Activated T-cell treated with anti-CD3 and anti-CD28 coated beads, Interleukin-2, amount 50 U/mL, for 72 hours (primary cell): ENCODE data around the gene EFCC1. TPM values are rescaled to one million over a fixed set of nuclear protein-coding genes. Genes with fewer than 3 reads are reported as not detected.

Source experiments
- ATAC-seq, 2 donors: fragments of 150-1000 bp; cut with Tn5 transposase; replicated peaks in 1 of 2; 2 replicates each; pipeline ENCODE4 v1.10.0; 2021; ENCODE audit warnings: moderate library complexity in 2 of 2, mild to moderate bottlenecking in 1 of 2
- DNase-seq, 2 donors: peaks; one replicate each; pipeline ENCODE4 v3.0.0; 2021 to 2022; ENCODE audit warnings: mixed read lengths in 1 of 2
- H3K27ac Mint-ChIP-seq: one replicate; pipeline ENCODE4 v1.8.0; 2022; ENCODE audit warnings: mild to moderate bottlenecking, moderate library complexity, mixed read lengths
- H3K27me3 Mint-ChIP-seq: one replicate; pipeline ENCODE4 v1.8.0; 2022; ENCODE audit warnings: low read depth, mixed read lengths
- H3K36me3 Mint-ChIP-seq, 2 donors: one replicate each; pipeline ENCODE4 v1.8.0; 2022; ENCODE audit warnings: mixed read lengths in 2 of 2, mild to moderate bottlenecking in 1 of 2; ENCODE audit not compliant: insufficient read depth in 2 of 2
- H3K4me1 Mint-ChIP-seq: one replicate; pipeline ENCODE4 v1.8.0; 2022; ENCODE audit warnings: low read depth, mixed read lengths
- H3K4me3 Mint-ChIP-seq, 2 donors: one replicate each; pipeline ENCODE4 v1.8.0; 2022; ENCODE audit warnings: mild to moderate bottlenecking in 2 of 2, mixed read lengths in 2 of 2, moderate library complexity in 2 of 2
- H3K9me3 Mint-ChIP-seq, 2 donors: one replicate each; pipeline ENCODE4 v1.8.0; 2022; ENCODE audit warnings: mixed read lengths in 2 of 2
- total RNA-seq, 2 donors: library from RNA; stranded (reverse); gene quantifications; one replicate each; pipeline ENCODE4 v1.2.3, GENCODE V29; 2022

The EFCC1 gene
- under 1 TPM; 0.26 to 0.42 TPM for total RNA-seq

- Mint-ChIP-seq H3K9me3 (no peaks in the 10 kb centered on the region), H3K4me3 (peak within 1 kb of the TSS; percentile 70 to 77), H3K27ac (no peak within 1 kb of the TSS), H3K36me3 (no peaks in the 10 kb centered on the region), H3K4me1 (peaks cover 38% of the 10 kb centered on the region), H3K27me3 (peaks cover 41% of the 10 kb centered on the region)
- DNase-seq (peak in 1 of 2 donors; percentile 39), ATAC-seq (peak; percentile 48 to 51)
Measured at GRCh38 chr3:129001101-129001805, at the start of gene EFCC1. Gene EFCC1, plus strand, starts transcription at chr3:129001304. Its CDS starts 325 bp downstream, at chr3:129001629.

DNA sequence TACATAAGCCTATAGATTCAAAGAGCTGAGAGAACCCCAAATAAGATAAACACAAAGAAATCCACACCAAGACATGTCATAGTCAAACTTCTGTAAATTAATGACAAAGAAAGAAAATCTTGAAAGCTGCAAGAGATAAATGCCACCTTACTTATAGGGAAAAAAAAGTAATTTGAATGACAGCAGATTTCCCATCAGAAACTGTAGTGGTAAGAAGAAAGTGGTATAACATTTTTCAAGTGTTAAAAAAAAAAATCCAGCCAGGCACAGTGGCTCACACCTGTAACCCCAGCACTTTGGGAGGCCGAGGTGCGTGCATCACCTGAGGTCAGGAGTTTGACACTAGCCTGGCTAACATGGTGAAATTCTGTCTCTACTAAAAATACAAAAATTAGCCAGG is 44.7 kb upstream of the EFCC1 start:
- no peaks in the 10 kb centered on the region for H3K9me3 Mint-ChIP-seq
- no peak for ATAC-seq
- no peak for DNase-seq
- H3K36me3 Mint-ChIP-seq, result peaks cover 1 to 3% of the 10 kb centered on the region in 2 donors
- H3K27ac Mint-ChIP-seq, result no peak overlapping the region
- no peak overlapping the region for H3K4me3 Mint-ChIP-seq
- H3K4me1 Mint-ChIP-seq, result no peaks in the 10 kb centered on the region
- H3K27me3 Mint-ChIP-seq, result no peaks in the 10 kb centered on the region

GRCh38 chr3:128965280-128965679 is 35.8 kb upstream of the EFCC1 start:
- Mint-ChIP-seq H3K36me3 (no peaks in the 10 kb centered on the region), H3K9me3 (no peaks in the 10 kb centered on the region), H3K27ac (no peak overlapping the region), H3K4me3 (no peak overlapping the region), H3K4me1 (peaks cover 5% of the 10 kb centered on the region), H3K27me3 (peaks cover 6% of the 10 kb centered on the region)
- DNase-seq (no peak), ATAC-seq (no peak)

GRCh38 chr3:128965818-128966217 is 35.3 kb upstream of the EFCC1 start:
- no peak for DNase-seq
- ATAC-seq, result no peak
- H3K4me1 Mint-ChIP-seq, result peaks cover 10% of the 10 kb centered on the region
- H3K36me3 Mint-ChIP-seq, result no peaks in the 10 kb centered on the region
- H3K27ac Mint-ChIP-seq, result no peak overlapping the region
- H3K9me3 Mint-ChIP-seq, result no peaks in the 10 kb centered on the region
- H3K4me3 Mint-ChIP-seq, result no peak overlapping the region
- peaks cover 6% of the 10 kb centered on the region for H3K27me3 Mint-ChIP-seq

- Mint-ChIP-seq H3K4me1 (peaks cover 10% of the 10 kb centered on the region), H3K27ac (no peak overlapping the region), H3K36me3 (no peaks in the 10 kb centered on the region), H3K27me3 (peaks cover 6% of the 10 kb centered on the region), H3K9me3 (no peaks in the 10 kb centered on the region), H3K4me3 (no peak overlapping the region)
- ATAC-seq (no peak), DNase-seq (no peak)
Measured at GRCh38 chr3:128967748-128968355, 33.3 kb upstream of the EFCC1 start.

DNA sequence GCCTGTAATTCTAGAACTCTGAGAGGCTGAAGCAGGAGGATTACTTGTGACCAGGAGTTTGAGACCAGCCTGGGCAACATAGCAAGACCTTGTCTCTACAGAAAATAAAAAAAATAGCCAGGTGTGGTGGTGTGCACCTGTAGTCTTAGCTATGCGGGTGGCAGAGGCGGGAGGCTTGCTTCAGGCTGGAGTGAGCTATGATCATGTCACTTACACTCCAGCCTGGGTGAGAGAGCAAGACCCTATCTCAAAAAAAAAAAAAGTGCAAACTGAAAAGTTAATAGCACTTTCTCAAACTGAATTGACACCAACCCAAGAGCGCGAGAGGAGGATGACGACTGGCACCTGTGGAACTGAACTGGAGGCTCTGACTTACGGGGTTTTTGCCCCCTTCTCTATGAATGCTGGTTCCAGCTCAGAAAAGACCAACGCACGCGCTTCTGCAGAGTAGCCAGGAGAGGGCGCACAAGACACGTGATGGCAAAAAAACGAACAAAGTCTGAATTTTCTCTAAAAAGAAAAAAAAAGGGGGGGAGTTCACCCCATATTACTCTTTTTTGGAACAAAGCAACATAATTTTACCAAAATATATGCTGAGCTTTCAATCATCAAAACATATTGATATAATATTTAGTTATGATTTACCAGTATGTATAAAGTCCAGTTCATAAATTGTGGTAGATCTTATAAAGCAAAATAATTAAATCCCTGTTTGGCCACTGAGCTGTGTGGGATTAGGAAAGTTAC is 30.9 kb upstream of the EFCC1 start:
- Mint-ChIP-seq H3K36me3 (no peaks in the 10 kb centered on the region), H3K9me3 (no peaks in the 10 kb centered on the region), H3K4me3 (no peak overlapping the region), H3K4me1 (peaks cover 10% of the 10 kb centered on the region), H3K27me3 (peaks cover 6% of the 10 kb centered on the region), H3K27ac (no peak overlapping the region)
- ATAC-seq, result peak; percentile 56 to 65
- DNase-seq, result peak; percentile 60 to 63

- Mint-ChIP-seq H3K9me3 (no peaks in the 10 kb centered on the region), H3K4me1 (peaks cover 10% of the 10 kb centered on the region), H3K36me3 (no peaks in the 10 kb centered on the region), H3K4me3 (no peak overlapping the region), H3K27me3 (peaks cover 6% of the 10 kb centered on the region), H3K27ac (no peak overlapping the region)
- peak; percentile 43 to 66 for ATAC-seq
- DNase-seq, result peak; percentile 17 to 28
Measured at GRCh38 chr3:128970740-128971047, 30.4 kb upstream of the EFCC1 start.

- Mint-ChIP-seq H3K9me3 (no peaks in the 10 kb centered on the region), H3K27me3 (peaks cover 6% of the 10 kb centered on the region), H3K4me3 (no peak overlapping the region), H3K27ac (no peak overlapping the region), H3K4me1 (peaks cover 10% of the 10 kb centered on the region), H3K36me3 (no peaks in the 10 kb centered on the region)
- DNase-seq, result no peak
- ATAC-seq, result no peak
Measured at GRCh38 chr3:128971421-128972100, 29.5 kb upstream of the EFCC1 start.

- Mint-ChIP-seq H3K36me3 (no peaks in the 10 kb centered on the region), H3K4me1 (peaks cover 10% of the 10 kb centered on the region), H3K9me3 (no peaks in the 10 kb centered on the region), H3K4me3 (no peak overlapping the region), H3K27me3 (peaks cover 6% of the 10 kb centered on the region), H3K27ac (no peak overlapping the region)
- ATAC-seq (no peak), DNase-seq (no peak)
Measured at GRCh38 chr3:128973988-128974564, 27.0 kb upstream of the EFCC1 start.

DNA sequence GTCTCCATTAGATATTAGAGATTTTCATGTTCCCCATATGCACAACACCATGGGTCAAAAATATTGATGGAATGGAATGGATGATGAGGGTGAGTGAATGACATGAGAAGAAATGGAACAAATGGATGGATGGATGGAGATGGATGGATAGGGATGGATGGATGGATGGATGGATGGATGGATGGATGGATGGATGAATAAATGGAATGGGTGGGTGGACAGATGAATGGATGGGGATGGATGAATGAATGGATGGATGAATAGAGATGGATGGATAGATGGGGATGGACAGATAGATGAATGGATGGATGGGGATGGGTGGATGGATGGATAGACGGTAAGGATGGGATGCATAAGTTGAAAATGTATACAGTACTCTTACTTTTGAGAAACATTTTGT is 25.8 kb upstream of the EFCC1 start:
- DNase-seq (no peak), ATAC-seq (no peak)
- H3K27ac Mint-ChIP-seq, result no peak overlapping the region
- no peaks in the 10 kb centered on the region for H3K36me3 Mint-ChIP-seq
- peaks cover 6% of the 10 kb centered on the region for H3K4me1 Mint-ChIP-seq
- H3K27me3 Mint-ChIP-seq, result no peaks in the 10 kb centered on the region
- no peaks in the 10 kb centered on the region for H3K9me3 Mint-ChIP-seq
- H3K4me3 Mint-ChIP-seq, result no peak overlapping the region

GRCh38 chr3:128983293-128984069 is 17.6 kb upstream of the EFCC1 start:
- Mint-ChIP-seq H3K4me1 (no peaks in the 10 kb centered on the region), H3K27ac (no peak overlapping the region), H3K27me3 (no peaks in the 10 kb centered on the region), H3K36me3 (no peaks in the 10 kb centered on the region), H3K9me3 (no peaks in the 10 kb centered on the region), H3K4me3 (no peak overlapping the region)
- no peak for DNase-seq
- ATAC-seq, result no peak

DNA sequence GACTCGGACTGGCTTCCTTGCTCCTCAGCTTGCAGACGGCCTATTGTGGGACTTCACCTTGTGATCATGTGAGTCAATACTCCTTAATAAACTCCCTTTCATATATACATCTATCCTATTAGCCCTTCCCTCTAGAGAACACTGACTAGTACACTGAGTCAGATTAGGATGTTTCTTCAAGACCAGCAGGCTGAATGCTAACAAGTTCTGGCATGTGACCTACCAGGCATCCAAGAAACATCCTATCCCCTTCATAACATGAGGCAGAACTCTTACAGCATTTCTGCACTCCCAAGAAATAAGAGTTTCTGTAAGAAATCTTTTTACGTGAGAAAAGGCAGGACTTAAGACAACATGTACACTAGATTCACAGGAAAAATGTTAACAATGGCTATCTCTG is 16.5 kb upstream of the EFCC1 start:
- no peak overlapping the region for H3K4me3 Mint-ChIP-seq
- ATAC-seq, result no peak
- no peaks in the 10 kb centered on the region for H3K27me3 Mint-ChIP-seq
- H3K4me1 Mint-ChIP-seq, result no peaks in the 10 kb centered on the region
- H3K9me3 Mint-ChIP-seq, result no peaks in the 10 kb centered on the region
- H3K27ac Mint-ChIP-seq, result no peak overlapping the region
- H3K36me3 Mint-ChIP-seq, result no peaks in the 10 kb centered on the region
- no peak for DNase-seq
